ENCODE measurements around the gene CLRN2.

GRCh38 chr4:17567271-17567670 lies 52.3 kb downstream of the CLRN2 start:
- no peak for TF ChIP-seq CTCF (IDR thresholded peaks at IDR 0.05 in 2 of 3, conservative IDR thresholded peaks at IDR 0.05 in 1 of 3; ENCODE audit: control insufficient read depth in 2 of 3, extremely low read depth in 1 of 3, insufficient read depth in 1 of 3, low read depth in 3 of 3, low read length in 3 of 3)
- no peak for TF ChIP-seq DPF2 (IDR thresholded peaks at IDR 0.05)
- TF ChIP-seq NFXL1 (IDR thresholded peaks at IDR 0.05; ENCODE audit: borderline replicate concordance), result no peak
- TF ChIP-seq CEBPZ (IDR thresholded peaks at IDR 0.05; ENCODE audit: low read depth, low read length), result no peak
- TF ChIP-seq, protein P1, sequence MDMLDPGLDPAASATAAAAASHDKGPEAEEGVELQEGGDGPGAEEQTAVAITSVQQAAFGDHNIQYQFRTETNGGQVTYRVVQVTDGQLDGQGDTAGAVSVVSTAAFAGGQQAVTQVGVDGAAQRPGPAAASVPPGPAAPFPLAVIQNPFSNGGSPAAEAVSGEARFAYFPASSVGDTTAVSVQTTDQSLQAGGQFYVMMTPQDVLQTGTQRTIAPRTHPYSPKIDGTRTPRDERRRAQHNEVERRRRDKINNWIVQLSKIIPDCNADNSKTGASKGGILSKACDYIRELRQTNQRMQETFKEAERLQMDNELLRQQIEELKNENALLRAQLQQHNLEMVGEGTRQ (IDR thresholded peaks at IDR 0.05; ENCODE audit: borderline replicate concordance, low read depth, low read length), result no peak
- no peak for TF ChIP-seq POLR2A (IDR thresholded peaks at IDR 0.05; ENCODE audit: low read depth, low read length)
- no peak for TF ChIP-seq SREBF1 (IDR thresholded peaks at IDR 0.05; ENCODE audit: low read length)
- no peak for TF ChIP-seq EZH2 (IDR thresholded peaks at IDR 0.05; ENCODE audit: borderline replicate concordance, control insufficient read depth, low read depth, low read length)
- no peak for TF ChIP-seq SIX5 (IDR thresholded peaks at IDR 0.05; ENCODE audit: low read depth, low read length, severe bottlenecking)
- TF ChIP-seq ZBTB40 (IDR thresholded peaks at IDR 0.05; ENCODE audit: borderline replicate concordance), result no peak
- TF ChIP-seq JUND (IDR thresholded peaks at IDR 0.05; ENCODE audit: low read depth, low read length), result no peak
- TF ChIP-seq ZBTB4 (CRISPR knock-in tag; IDR thresholded peaks at IDR 0.05), result no peak

All from GM12878 (cell line).